ENCODE data around the gene RPS19. TPM values are rescaled to one million over a fixed set of nuclear protein-coding genes. Genes with fewer than 3 reads are reported as not detected.

The RPS19 gene
- total and polyA plus RNA-seq, 3 donors from 2014 or later: 869 to 1,270 (median 1,199) TPM

DNA sequence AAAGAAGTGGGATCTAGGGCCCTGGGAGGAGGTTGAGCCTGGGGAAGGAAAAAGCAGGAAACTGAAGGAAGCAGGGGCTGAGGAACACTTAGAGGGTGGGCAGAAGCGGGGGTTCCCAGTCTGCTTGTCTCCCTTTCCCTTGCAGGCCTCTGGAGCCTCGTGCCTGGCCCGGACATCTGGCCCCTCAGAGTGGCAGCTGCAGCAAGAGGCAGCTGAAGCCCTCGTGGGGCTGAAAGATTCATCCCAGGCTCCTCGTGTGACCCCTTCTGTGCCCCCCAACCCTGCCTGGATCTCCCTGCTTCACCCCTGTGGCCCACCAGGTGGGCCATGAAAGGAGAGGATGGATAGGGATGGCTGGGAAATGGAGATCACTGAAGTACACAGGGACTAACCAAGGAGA lies 9.7 kb upstream of the RPS19 start:
- TF ChIP-seq CTCF (IDR thresholded peaks at IDR 0.05) (no peak), POLR2A (IDR thresholded peaks at IDR 0.05) (no peak)
- H3K36me3 ChIP-seq (ENCODE audit: low read depth, missing control alignments): no peaks in the 10 kb centered on the region
- no peaks in the 10 kb centered on the region for H3K27me3 ChIP-seq
- intact Hi-C loops (cut with DNase I; ENCODE audit: low total_unique reads): no loop called here
- 74 to 82% methylated on average over 3 to 5 of the region's 5 CpGs for WGBS, 2 donors
- no peaks in the 10 kb centered on the region for H3K4me1 ChIP-seq
- DNase-seq: no peak
- H3K27ac ChIP-seq: no peak overlapping the region
- H3K4me3 ChIP-seq: no peak overlapping the region
- no peaks in the 10 kb centered on the region for H3K9me3 ChIP-seq

- Histone ChIP-seq H3K27me3 (no peaks in the 10 kb centered on the region), H3K4me3 (no peak overlapping the region), H3K27ac (no peak overlapping the region), H3K36me3 (ENCODE audit: low read depth, missing control alignments) (no peaks in the 10 kb centered on the region), H3K9me3 (no peaks in the 10 kb centered on the region), H3K4me1 (no peaks in the 10 kb centered on the region)
- no peak for DNase-seq
- WGBS, 2 donors: 48 to 56% methylated on average over 4 of the region's 4 CpGs
- TF ChIP-seq POLR2A (IDR thresholded peaks at IDR 0.05) (no peak), CTCF (IDR thresholded peaks at IDR 0.05) (no peak)
- intact Hi-C loops (cut with DNase I; ENCODE audit: low total_unique reads): no loop called here
Measured at GRCh38 chr19:41851456-41851855, 8.6 kb upstream of the RPS19 start.

- intact Hi-C loops (cut with DNase I; ENCODE audit: low total_unique reads): no loop called here
- Histone ChIP-seq H3K4me3 (no peak overlapping the region), H3K36me3 (ENCODE audit: low read depth, missing control alignments) (no peaks in the 10 kb centered on the region), H3K27ac (no peak overlapping the region), H3K4me1 (no peaks in the 10 kb centered on the region), H3K9me3 (no peaks in the 10 kb centered on the region), H3K27me3 (no peaks in the 10 kb centered on the region)
- DNase-seq: no peak
- 39 to 56% methylated on average over 2 of the region's 2 CpGs for WGBS, 2 donors
- TF ChIP-seq CTCF (IDR thresholded peaks at IDR 0.05): no peak
- TF ChIP-seq POLR2A (IDR thresholded peaks at IDR 0.05): no peak
Measured at GRCh38 chr19:41853344-41853743, 6.7 kb upstream of the RPS19 start.

DNA sequence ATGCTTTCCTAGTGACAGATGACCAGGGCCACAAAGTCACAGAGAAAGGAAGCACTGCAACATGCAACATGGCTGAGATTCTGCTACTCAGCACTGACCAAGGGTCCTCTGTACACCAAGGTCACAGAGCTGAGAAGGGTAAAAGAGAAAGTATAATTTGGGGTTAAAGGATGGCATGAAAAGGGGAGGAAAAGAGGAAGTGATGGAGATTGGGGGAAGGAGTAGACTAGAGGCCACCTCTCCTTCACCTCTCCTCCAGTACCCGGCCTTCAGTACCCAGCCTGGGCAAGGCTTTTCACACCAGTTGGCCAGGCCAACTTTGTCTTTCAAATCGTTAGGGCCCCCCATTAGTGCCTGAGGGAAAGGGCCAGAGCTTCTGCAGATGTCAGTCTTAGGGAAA lies 6.3 kb upstream of the RPS19 start:
- H3K27me3 ChIP-seq: no peaks in the 10 kb centered on the region
- WGBS, 2 donors: 71 to 73% methylated on average over 2 of the region's 2 CpGs
- intact Hi-C loops (cut with DNase I; ENCODE audit: low total_unique reads): no loop called here
- no peaks in the 10 kb centered on the region for H3K4me1 ChIP-seq
- no peaks in the 10 kb centered on the region for H3K9me3 ChIP-seq
- no peak overlapping the region for H3K27ac ChIP-seq
- no peak for DNase-seq
- no peaks in the 10 kb centered on the region for H3K36me3 ChIP-seq (ENCODE audit: low read depth, missing control alignments)
- TF ChIP-seq POLR2A (IDR thresholded peaks at IDR 0.05) (no peak), CTCF (IDR thresholded peaks at IDR 0.05) (no peak)
- no peak overlapping the region for H3K4me3 ChIP-seq

- no peak for DNase-seq
- peaks cover 20% of the 10 kb centered on the region for H3K4me1 ChIP-seq
- TF ChIP-seq CTCF (IDR thresholded peaks at IDR 0.05) (no peak), POLR2A (IDR thresholded peaks at IDR 0.05) (no peak)
- intact Hi-C loops (cut with DNase I; ENCODE audit: low total_unique reads): no loop called here
- no peaks in the 10 kb centered on the region for H3K27me3 ChIP-seq
- peak overlapping the region in 1 of 2 donors; percentile 94 for H3K27ac ChIP-seq
- H3K4me3 ChIP-seq: peak overlapping the region; percentile 79 to 99
- H3K9me3 ChIP-seq: no peaks in the 10 kb centered on the region
- WGBS, 2 donors: 4% methylated on average over 8 of the region's 8 CpGs
- no peaks in the 10 kb centered on the region for H3K36me3 ChIP-seq (ENCODE audit: low read depth, missing control alignments)
Measured at GRCh38 chr19:41859213-41859617, 840 bp upstream of the RPS19 start.

Measured in testis (tissue), 3 donors.